Measurements from ENCODE around the gene KIF17. TPM values are rescaled to one million over a fixed set of nuclear protein-coding genes. Genes with fewer than 3 reads are reported as not detected.

The KIF17 gene
- total and polyA plus RNA-seq, 2 of the 8 experiments (the other 6 are each of a cell fraction or from before 2014, with no cell fraction given): 6.9 to 10.4 TPM

- TF ChIP-seq SIRT6 (IDR thresholded peaks at IDR 0.05; ENCODE audit: low read length): no peak
Measured at GRCh38 chr1:20640183-20640597, 77.6 kb downstream of the KIF17 start (continued).
